IMR-90 (cell line): ENCODE results near the gene DSE. TPM values are rescaled to one million over a fixed set of nuclear protein-coding genes. Genes with fewer than 3 reads are reported as not detected.
"Not testable (repeated sequence)": the region's sequence is repeated elsewhere in the genome, so short reads cannot be mapped to it uniquely, and the experiment has no call there.

Source experiments
- ATAC-seq: fragments of 200-7000 bp; cut with Tn5 transposase; 2 replicates; pipeline ENCODE4 v1.9.1; 2020; ENCODE audit warnings: low read depth, mild to moderate bottlenecking, moderate library complexity
- BruUV-seq: library from RNA; stranded (reverse); fragments of 400-500 nt; replicated peaks from 2 replicates; lab custom pipeline; 2021; lab: Mats Ljungman, UMichigan
- CTCF ChIA-PET: fragments of 300-600 bp; formaldehyde crosslinking; extraction: SDS; loops from one replicate; lab custom pipeline; 2021; ENCODE audit warnings: antibody characterized with exemption; lab: Yijun Ruan, JAX
- POLR2A ChIA-PET: fragments of 300-600 bp; sonication (Branson Sonifier 250); formaldehyde crosslinking; loops from one replicate; lab custom pipeline; 2022; ENCODE audit warnings: antibody characterized with exemption; ENCODE audit not compliant: unreplicated experiment; lab: Charles Lee
- DNase-seq: peaks from one replicate; pipeline ENCODE4 v3.0.0; 2013
- H2AFZ ChIP-seq: replicated peaks from 2 replicates; pipeline ENCODE3; 2013; ENCODE audit warnings: low read length, mild to moderate bottlenecking; ENCODE audit not compliant: poor library complexity
- H2AK5ac ChIP-seq: 2 replicates; pipeline ENCODE4 v1.6.1; 2013; ENCODE audit warnings: low read depth, low read length, inconsistent platforms
- H2AK9ac ChIP-seq: replicated peaks from 2 replicates; pipeline ENCODE3; 2013; ENCODE audit warnings: mild to moderate bottlenecking, low read depth, low read length, moderate library complexity; ENCODE audit not compliant: poor library complexity
- H2BK120ac ChIP-seq: 2 replicates; pipeline ENCODE4 v1.6.1; 2013; ENCODE audit warnings: low read depth, low read length, inconsistent platforms
- H2BK15ac ChIP-seq: 3 replicates; pipeline ENCODE4 v1.6.1; 2013; ENCODE audit warnings: low read depth, low read length, inconsistent platforms
- H2BK20ac ChIP-seq: 2 replicates; pipeline ENCODE4 v1.6.1; 2013; ENCODE audit warnings: low read depth, mild to moderate bottlenecking, inconsistent platforms, low read length, moderate library complexity
- H2BK5ac ChIP-seq: 2 replicates; pipeline ENCODE4 v1.6.1; 2013; ENCODE audit warnings: mild to moderate bottlenecking, low read depth, low read length, inconsistent platforms; ENCODE audit not compliant: poor library complexity, severe bottlenecking
- H3K14ac ChIP-seq: replicated peaks from 2 replicates; pipeline ENCODE4 v1.6.1; 2013; ENCODE audit warnings: low read depth, low read length, inconsistent platforms
- H3K18ac ChIP-seq: 2 replicates; pipeline ENCODE4 v1.6.1; 2013; ENCODE audit warnings: low read depth, low read length, control low read depth
- H3K23ac ChIP-seq: 2 replicates; pipeline ENCODE4 v1.6.1; 2013; ENCODE audit warnings: low read depth, low read length, inconsistent platforms
- H3K27ac ChIP-seq: 2 replicates; pipeline ENCODE4 v1.5.1; 2013; ENCODE audit warnings: mild to moderate bottlenecking, control low read depth, low read length; ENCODE audit not compliant: insufficient read depth
- H3K27me3 ChIP-seq: 2 replicates; pipeline ENCODE4 v1.6.1; 2013; ENCODE audit warnings: low read length; ENCODE audit not compliant: control insufficient read depth, insufficient read depth
- H3K36me3 ChIP-seq: 2 replicates; pipeline ENCODE4 v1.6.1; 2013; ENCODE audit warnings: low read length, mixed read lengths; ENCODE audit not compliant: control insufficient read depth, insufficient read depth
- H3K4ac ChIP-seq: 2 replicates; pipeline ENCODE4 v1.6.1; 2013; ENCODE audit warnings: low read depth, low read length, inconsistent platforms
- H3K4me1 ChIP-seq: 2 replicates; pipeline ENCODE4 v1.6.1; 2013; ENCODE audit warnings: low read length, mixed read lengths; ENCODE audit not compliant: control insufficient read depth, insufficient read depth
- H3K4me2 ChIP-seq: 2 replicates; pipeline ENCODE4 v1.6.1; 2013; ENCODE audit warnings: low read depth, mild to moderate bottlenecking, control low read depth, low read length, moderate library complexity
- H3K4me3 ChIP-seq: 2 replicates; pipeline ENCODE4 v1.5.1; 2013; ENCODE audit warnings: low read depth, mild to moderate bottlenecking, control low read depth, low read length, moderate library complexity; ENCODE audit not compliant: insufficient read depth
- H3K56ac ChIP-seq: 2 replicates; pipeline ENCODE4 v1.6.1; 2013; ENCODE audit warnings: low read length, inconsistent platforms; ENCODE audit not compliant: insufficient read depth; ENCODE audit errors: extremely low read depth
- H3K79me1 ChIP-seq, 2 experiments: 2 replicates each; pipeline ENCODE4 v1.6.1; 2013; ENCODE audit warnings: low read length in 2 of 2, inconsistent platforms in 1 of 2, low read depth in 1 of 2
- H3K9ac ChIP-seq: 2 replicates; pipeline ENCODE4 v1.6.1; 2013; ENCODE audit warnings: low read depth, low read length, control low read depth
- H3K9me1 ChIP-seq: 2 replicates; pipeline ENCODE4 v1.6.1; 2013; ENCODE audit warnings: low read length, inconsistent platforms; ENCODE audit not compliant: insufficient read depth
- H3K9me3 ChIP-seq: 2 replicates; pipeline ENCODE4 v1.6.1; 2013; ENCODE audit warnings: low read length; ENCODE audit not compliant: control insufficient read depth, insufficient read depth
- H4K20me1 ChIP-seq: 2 replicates; pipeline ENCODE4 v1.6.1; 2013; ENCODE audit warnings: low read length, inconsistent platforms; ENCODE audit not compliant: insufficient read depth
- H4K5ac ChIP-seq: 2 replicates; pipeline ENCODE4 v1.6.1; 2013; ENCODE audit warnings: mild to moderate bottlenecking, low read depth, low read length, control low read depth
- H4K8ac ChIP-seq, 2 experiments: 2 replicates each; pipeline ENCODE4 v1.6.1; 2013; ENCODE audit warnings: low read depth in 2 of 2, low read length in 2 of 2, control low read depth in 1 of 2, inconsistent platforms in 1 of 2
- H4K91ac ChIP-seq: 2 replicates; pipeline ENCODE4 v1.6.1; 2013; ENCODE audit warnings: low read depth, low read length, inconsistent platforms; ENCODE audit not compliant: insufficient read depth
- FOS ChIP-seq: fragments of 150-350 bp; IDR thresholded peaks from 2 replicates; pipeline ENCODE4 v1.6.1; 2016; ENCODE audit warnings: low read depth, low read length
- MAFK ChIP-seq: IDR thresholded peaks from 2 replicates; pipeline ENCODE4 v1.6.1; 2012; ENCODE audit warnings: low read depth, low read length, improper control_type of control experiment
- SMC3 ChIP-seq: fragments of 150-350 bp; IDR thresholded peaks from 2 replicates; pipeline ENCODE4 v1.6.1; 2016; ENCODE audit warnings: low read depth, mild to moderate bottlenecking, antibody characterized with exemption, low read length, moderate library complexity
- dilution Hi-C: fragments of 300-500 bp; cut with HindIII; formaldehyde crosslinking; loops from one replicate; pipeline ENCODE4 v1.14.3; 2018; ENCODE audit warnings: low sequenced_read_pairs; ENCODE audit not compliant: unreplicated experiment
- in situ Hi-C: fragments of 300-500 bp; cut with MboI; formaldehyde crosslinking; loops from 3 replicates; pipeline ENCODE4 v1.14.3; 2019; ENCODE audit warnings: low sequenced_read_pairs, inconsistent platforms, mixed read lengths
- intact Hi-C: fragments of 100-400 bp; cut with micrococcal nuclease; formaldehyde crosslinking; loops from 2 replicates; pipeline ENCODE4 v1.10.0; 2022
- polyA plus RNA-seq, 3 experiments: library from polyadenylated mRNA; depleted of rRNA; stranded (reverse); fragments of >200 nt; gene quantifications; 2 replicates each; pipeline ENCODE4 v1.2.3, GENCODE V29; 2012; ENCODE audit warnings: low replicate concordance in 1 of 3
- total RNA-seq: library from RNA; depleted of rRNA; stranded (reverse); fragments of >200 nt; gene quantifications from 2 replicates; pipeline ENCODE4 v1.2.3, GENCODE V29; 2012
- TF ChIP-seq, protein P1 (sequence below): fragments of 150-350 bp; IDR thresholded peaks from 2 replicates; pipeline ENCODE4 v1.6.1; 2016; ENCODE audit warnings: low read depth, mild to moderate bottlenecking, low read length, moderate library complexity, borderline replicate concordance

The DSE gene
- total and polyA plus RNA-seq, 2 of the 4 experiments (the other 2 are of a cell fraction), result 48.0 to 154 TPM

GRCh38 chr6:116332096-116332495 is 38.7 kb upstream of the DSE start:
- Histone ChIP-seq H3K27ac (no peak overlapping the region), H3K4me1 (peaks cover 3% of the 10 kb centered on the region; the same call in 1 of the 2 replicates), H4K8ac (no peak overlapping the region), H3K4ac (no peak overlapping the region), H3K14ac (no peak overlapping the region), H4K5ac (no peak overlapping the region), H3K23ac (no peak overlapping the region), H2BK15ac (no peak overlapping the region), H3K36me3 (no peaks in the 10 kb centered on the region), H2AK5ac (no peak overlapping the region), H3K9me1 (no peaks in the 10 kb centered on the region), H3K18ac (no peak overlapping the region), H4K20me1 (no peaks in the 10 kb centered on the region), H2BK5ac (no peak overlapping the region), H3K9ac (no peak overlapping the region), H3K4me3 (no peak overlapping the region), H4K91ac (no peak overlapping the region), H2BK20ac (no peak overlapping the region), H3K27me3 (no peaks in the 10 kb centered on the region), H2AK9ac (no peak overlapping the region), H3K79me1 (no peaks in the 10 kb centered on the region; a peak in 1 of 4 replicates), H3K4me2 (no peak overlapping the region), H3K9me3 (peaks cover 2% of the 10 kb centered on the region; the same call in 1 of the 2 replicates), H2BK120ac (no peak overlapping the region), H2AFZ (no peak overlapping the region), H3K56ac (no peak overlapping the region)
- in situ Hi-C loops, result no loop called here
- no peak for DNase-seq
- BruUV-seq, result no TSS peak
- POLR2A ChIA-PET, result no interaction called here
- dilution Hi-C loops, result no loop called here
- CTCF ChIA-PET, result no interaction called here
- TF ChIP-seq FOS, result no peak
- TF ChIP-seq SMC3, result no peak
- TF ChIP-seq, protein P1, sequence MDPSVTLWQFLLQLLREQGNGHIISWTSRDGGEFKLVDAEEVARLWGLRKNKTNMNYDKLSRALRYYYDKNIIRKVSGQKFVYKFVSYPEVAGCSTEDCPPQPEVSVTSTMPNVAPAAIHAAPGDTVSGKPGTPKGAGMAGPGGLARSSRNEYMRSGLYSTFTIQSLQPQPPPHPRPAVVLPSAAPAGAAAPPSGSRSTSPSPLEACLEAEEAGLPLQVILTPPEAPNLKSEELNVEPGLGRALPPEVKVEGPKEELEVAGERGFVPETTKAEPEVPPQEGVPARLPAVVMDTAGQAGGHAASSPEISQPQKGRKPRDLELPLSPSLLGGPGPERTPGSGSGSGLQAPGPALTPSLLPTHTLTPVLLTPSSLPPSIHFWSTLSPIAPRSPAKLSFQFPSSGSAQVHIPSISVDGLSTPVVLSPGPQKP, result no peak
- peak; percentile 23; the same call in 1 of the 2 replicates for TF ChIP-seq MAFK
- intact Hi-C loops, result no loop called here
- ATAC-seq, result no peak

DNA sequence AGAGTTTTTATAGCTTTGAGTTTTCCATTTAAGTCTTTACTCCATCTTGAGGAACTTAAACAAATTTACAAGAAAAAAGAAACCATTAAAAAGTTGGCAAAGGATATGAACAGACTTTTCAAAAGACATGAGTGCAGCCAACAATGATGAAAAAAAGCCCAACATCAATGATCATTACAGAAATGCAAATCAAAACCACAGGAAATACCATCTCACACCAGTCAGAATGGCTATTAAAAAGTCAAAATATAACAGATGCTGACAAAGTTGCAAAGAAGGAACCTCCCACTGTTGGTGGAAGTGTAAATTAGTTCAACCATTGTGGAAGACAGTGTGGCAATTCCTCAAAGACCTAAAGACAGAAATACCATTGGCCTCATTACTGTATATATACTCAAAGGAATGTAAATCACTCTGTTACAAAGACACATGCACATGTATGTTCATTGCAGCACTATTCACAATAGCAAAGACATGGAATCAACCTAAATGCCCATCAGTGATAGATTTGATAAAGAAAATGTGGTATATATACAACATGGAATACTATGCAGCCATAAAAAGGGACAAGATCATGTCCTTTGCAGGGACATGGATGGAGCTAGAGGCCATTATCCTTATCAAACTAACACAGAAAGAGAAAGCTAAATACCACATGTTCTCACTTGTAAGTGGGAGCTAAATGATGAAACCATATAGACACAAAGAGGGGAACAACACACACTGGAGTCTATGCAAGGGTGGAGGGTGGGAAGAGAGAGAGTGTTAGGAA is 35.9 kb upstream of the DSE start:
- H3K27me3 ChIP-seq, H2BK15ac ChIP-seq, H2BK120ac ChIP-seq, H3K9me1 ChIP-seq, dilution Hi-C loops, ATAC-seq, H3K9me3 ChIP-seq, CTCF ChIA-PET, H4K8ac ChIP-seq, in situ Hi-C loops, H3K4me3 ChIP-seq, H4K5ac ChIP-seq, H4K91ac ChIP-seq, H3K18ac ChIP-seq, H3K27ac ChIP-seq, H2BK20ac ChIP-seq, H3K4ac ChIP-seq, H2BK5ac ChIP-seq, H2AFZ ChIP-seq, H2AK9ac ChIP-seq, H3K56ac ChIP-seq, intact Hi-C loops, H3K79me1 ChIP-seq, H3K4me2 ChIP-seq, H3K14ac ChIP-seq, H3K9ac ChIP-seq, BruUV-seq, H2AK5ac ChIP-seq, H4K20me1 ChIP-seq, H3K23ac ChIP-seq, POLR2A ChIA-PET, H3K36me3 ChIP-seq, DNase-seq, H3K4me1 ChIP-seq: not testable (repeated sequence)
